Activated CD4-positive, alpha-beta T cell treated with anti-CD3 and anti-CD28 coated beads, Interleukin-10, Interleukin-2, amounts not matched to agents 100 ng/mL and 50 ng/mL, durations not matched to agents 16 hours and 8 hours (primary cell): Measurements from ENCODE around the gene RNF157.
"Not testable (repeated sequence)": the region's sequence is repeated elsewhere in the genome, so short reads cannot be mapped to it uniquely, and the experiment has no call there.

Experiments
- DNase-seq: peaks from one replicate; pipeline ENCODE4 v3.0.0-alpha.2; 2020

The RNF157 gene

GRCh38 chr17:76252967-76253766 lies 12.9 kb upstream of the RNF157 start:
- peak; percentile 40 for DNase-seq

GRCh38 chr17:76252040-76252954 lies 12.0 kb upstream of the RNF157 start:
- peak; percentile 79 for DNase-seq

- no peak for DNase-seq
These were observed 11.3 kb upstream of the RNF157 start for GRCh38 chr17:76251478-76252039.

GRCh38 chr17:76250141-76250540 lies 9.8 kb upstream of the RNF157 start:
- no peak for DNase-seq

GRCh38 chr17:76248013-76248782 lies 7.9 kb upstream of the RNF157 start:
- no peak for DNase-seq

GRCh38 chr17:76247304-76247703 lies 7.0 kb upstream of the RNF157 start:
- DNase-seq, result no peak

GRCh38 chr17:76246080-76247066 lies 6.1 kb upstream of the RNF157 start:
- DNase-seq, result peak; percentile 97

GRCh38 chr17:76244721-76245120 lies 4.4 kb upstream of the RNF157 start:
- DNase-seq, result not testable (repeated sequence)

GRCh38 chr17:76243826-76244679 lies 3.8 kb upstream of the RNF157 start:
- DNase-seq, result no peak

- no peak for DNase-seq
These were observed 1.5 kb upstream of the RNF157 start for GRCh38 chr17:76241691-76242255.

GRCh38 chr17:76241204-76241538 lies 878 bp upstream of the RNF157 start:
- no peak for DNase-seq

- DNase-seq, result no peak
These were observed 587 bp downstream of the RNF157 start for GRCh38 chr17:76239538-76240274.

GRCh38 chr17:76238847-76239537 lies 1.3 kb downstream of the RNF157 start:
- no peak for DNase-seq

GRCh38 chr17:76237859-76238313 lies 2.4 kb downstream of the RNF157 start:
- DNase-seq, result no peak

- no peak for DNase-seq
These were observed 3.7 kb downstream of the RNF157 start for GRCh38 chr17:76236603-76237002.

GRCh38 chr17:76235883-76236282 lies 4.4 kb downstream of the RNF157 start:
- DNase-seq, result no peak

- peak; percentile 83 for DNase-seq
These were observed 6.0 kb downstream of the RNF157 start for GRCh38 chr17:76234354-76234679.

GRCh38 chr17:76233588-76234353 lies 6.5 kb downstream of the RNF157 start:
- no peak for DNase-seq
